ENCODE measurements around the gene CDK4.
A peak's percentile ranks its signal among the peaks of the same experiment; 100 is the strongest.

Gene CDK4

GRCh38 chr12:57772429-57773322 lies 20.6 kb upstream of the CDK4 start, which contains the start of gene EEF1AKMT3:
Gene EEF1AKMT3, plus strand, starts transcription at chr12:57772614. Its CDS starts 111 bp downstream, at chr12:57772725.
- DNase-seq (ENCODE audit: low read depth in 2 of 2, low spot score in 1 of 2), result no peak

GRCh38 chr12:57771873-57772428 lies 19.8 kb upstream of the CDK4 start, which contains the start of gene METTL1:
Gene METTL1, minus strand, starts transcription at chr12:57772105. Its CDS starts 22 bp downstream, at chr12:57772083.
- DNase-seq (ENCODE audit: low read depth in 2 of 2, low spot score in 1 of 2), result peak; percentile 83 to 87

GRCh38 chr12:57771236-57771872 lies 19.2 kb upstream of the CDK4 start:
- DNase-seq (ENCODE audit: low read depth in 2 of 2, low spot score in 1 of 2), result peak; percentile 74 to 84

- DNase-seq (ENCODE audit: low read depth in 2 of 2, low spot score in 1 of 2), result no peak
Observed at GRCh38 chr12:57770734-57771133, 18.6 kb upstream of the CDK4 start.

- no peak for DNase-seq (ENCODE audit: low read depth in 2 of 2, low spot score in 1 of 2)
Observed at GRCh38 chr12:57769594-57769993, 17.5 kb upstream of the CDK4 start.

- no peak for DNase-seq (ENCODE audit: low read depth in 2 of 2, low spot score in 1 of 2)
Observed at GRCh38 chr12:57767876-57768275, 15.8 kb upstream of the CDK4 start.

- no peak for DNase-seq (ENCODE audit: low read depth in 2 of 2, low spot score in 1 of 2)
Observed at GRCh38 chr12:57767305-57767698, 15.2 kb upstream of the CDK4 start.

- DNase-seq (ENCODE audit: low read depth in 2 of 2, low spot score in 1 of 2), result no peak
Observed at GRCh38 chr12:57766464-57767304, 14.6 kb upstream of the CDK4 start, which contains the start of gene CYP27B1. Gene CYP27B1, minus strand, starts transcription at chr12:57767078. Its CDS starts 37 bp downstream, at chr12:57767041.

- DNase-seq (ENCODE audit: low read depth in 2 of 2, low spot score in 1 of 2), result no peak
Observed at GRCh38 chr12:57765698-57766463, 13.8 kb upstream of the CDK4 start.

GRCh38 chr12:57765003-57765697 lies 13.0 kb upstream of the CDK4 start:
- no peak for DNase-seq (ENCODE audit: low read depth in 2 of 2, low spot score in 1 of 2)

- no peak for DNase-seq (ENCODE audit: low read depth in 2 of 2, low spot score in 1 of 2)
Observed at GRCh38 chr12:57764662-57765002, 12.5 kb upstream of the CDK4 start.

GRCh38 chr12:57763881-57764661 lies 12.0 kb upstream of the CDK4 start:
- no peak for DNase-seq (ENCODE audit: low read depth in 2 of 2, low spot score in 1 of 2)

GRCh38 chr12:57762463-57762862 lies 10.4 kb upstream of the CDK4 start:
- DNase-seq (ENCODE audit: low read depth in 2 of 2, low spot score in 1 of 2), result no peak

GRCh38 chr12:57761391-57761998 lies 9.4 kb upstream of the CDK4 start:
- no peak for DNase-seq (ENCODE audit: low read depth in 2 of 2, low spot score in 1 of 2)

- no peak for DNase-seq (ENCODE audit: low read depth in 2 of 2, low spot score in 1 of 2)
Observed at GRCh38 chr12:57760347-57760982, 8.4 kb upstream of the CDK4 start.

GRCh38 chr12:57759360-57759980 lies 7.4 kb upstream of the CDK4 start:
- DNase-seq (ENCODE audit: low read depth in 2 of 2, low spot score in 1 of 2), result no peak

GRCh38 chr12:57758552-57759359 lies 6.6 kb upstream of the CDK4 start:
- no peak for DNase-seq (ENCODE audit: low read depth in 2 of 2, low spot score in 1 of 2)
